Measurements from ENCODE around the gene PARP1. TPM values are rescaled to one million over a fixed set of nuclear protein-coding genes. Genes with fewer than 3 reads are reported as not detected.
A peak's percentile ranks its signal among the peaks of the same experiment; 100 is the strongest.

Gene PARP1
- total RNA-seq, 1 experiment from 2014 or later: 376 TPM

- TF ChIP-seq NFATC4 (CRISPR knock-in tag; IDR thresholded peaks at IDR 0.05) (no peak), ZNF121 (CRISPR knock-in tag; IDR thresholded peaks at IDR 0.05) (peak; percentile 91; the same call in 1 of the 2 replicates)
- no peak for DNase-seq (ENCODE audit: low spot score)
- Mint-ChIP-seq H3K36me3 (no peaks in the 10 kb centered on the region), H3K27ac (0 out of 2 replicates have a peak overlapping the region, but pooled peaks have one; percentile 29), H3K27me3 (ENCODE audit: low read depth) (no peaks in the 10 kb centered on the region), H3K4me1 (peaks cover 54% of the 10 kb centered on the region), H3K9me3 (peaks cover 12% of the 10 kb centered on the region), H3K4me3 (no peak overlapping the region)
- ChIA-PET CTCF (interaction anchor here (0.6 to 4.4 kb wide), 4 partner anchors 10 to 352 kb away, joined by 3 to 36 read pairs (median 3); no protein-coding TSS in a partner anchor), POLR2A (no interaction called here)
- ATAC-seq: 0 out of 2 replicates have a peak, but pooled peaks have one; percentile 24
Measured at GRCh38 chr1:226447932-226448665, 40.2 kb upstream of the PARP1 start.

DNA sequence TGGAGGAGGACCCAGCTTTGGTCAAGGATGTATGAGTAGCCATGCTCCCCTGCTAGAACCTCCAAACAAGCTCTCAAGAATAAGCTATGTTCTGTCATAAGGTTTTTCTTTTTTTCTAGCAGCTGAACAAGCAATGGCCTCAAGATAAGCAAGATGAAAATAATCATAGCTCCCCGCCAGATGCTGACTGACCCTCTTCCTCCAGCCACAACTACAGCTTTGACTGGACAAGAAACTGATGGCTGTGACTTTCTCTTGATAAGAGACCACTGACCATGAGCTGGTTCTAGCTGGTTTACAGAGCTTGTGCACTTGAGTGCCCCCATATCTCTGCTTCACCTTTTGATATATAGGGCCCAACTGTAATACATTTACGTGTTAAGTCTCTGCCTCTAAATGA, 38.2 kb upstream of the PARP1 start:
- Mint-ChIP-seq H3K9me3 (peaks cover 12% of the 10 kb centered on the region), H3K4me1 (peaks cover 56% of the 10 kb centered on the region), H3K27me3 (ENCODE audit: low read depth) (no peaks in the 10 kb centered on the region), H3K36me3 (no peaks in the 10 kb centered on the region), H3K4me3 (no peak overlapping the region), H3K27ac (no peak overlapping the region)
- TF ChIP-seq CTCF (IDR thresholded peaks at IDR 0.05): no peak
- TF ChIP-seq EMX1 (CRISPR knock-in tag; IDR thresholded peaks at IDR 0.05): no peak
- no peak for TF ChIP-seq ZBTB43 (CRISPR knock-in tag; IDR thresholded peaks at IDR 0.05)
- no peak for TF ChIP-seq ZNF671 (CRISPR knock-in tag; IDR thresholded peaks at IDR 0.05)
- TF ChIP-seq NFATC4 (CRISPR knock-in tag; IDR thresholded peaks at IDR 0.05): no peak
- TF ChIP-seq STAT6 (CRISPR knock-in tag; conservative IDR thresholded peaks at IDR 0.05; ENCODE audit: low read depth): no peak
- TF ChIP-seq KAT7 (CRISPR knock-in tag; IDR thresholded peaks at IDR 0.05; ENCODE audit: borderline replicate concordance): no peak
- no peak for TF ChIP-seq RORB (CRISPR knock-in tag; IDR thresholded peaks at IDR 0.05)
- TF ChIP-seq ERG (CRISPR knock-in tag; IDR thresholded peaks at IDR 0.05): no peak
- no peak for TF ChIP-seq SOX15 (CRISPR knock-in tag; IDR thresholded peaks at IDR 0.05)
- TF ChIP-seq MYBL2 (CRISPR knock-in tag; IDR thresholded peaks at IDR 0.05): no peak
- no peak for TF ChIP-seq ZNF232 (CRISPR knock-in tag; IDR thresholded peaks at IDR 0.05)
- no peak for TF ChIP-seq FOXP4 (CRISPR knock-in tag; IDR thresholded peaks at IDR 0.05)
- no peak for TF ChIP-seq GTF2I (CRISPR knock-in tag; conservative IDR thresholded peaks at IDR 0.05)
- TF ChIP-seq ATF1 (CRISPR knock-in tag; IDR thresholded peaks at IDR 0.05): no peak
- no peak for TF ChIP-seq FOXK1 (CRISPR knock-in tag; IDR thresholded peaks at IDR 0.05)
- ChIA-PET CTCF (interaction anchor here (1.4 to 4.4 kb wide), 2 partner anchors 12 to 124 kb away, joined by 7 to 36 read pairs; no protein-coding TSS in a partner anchor), POLR2A (no interaction called here)
- DNase-seq (ENCODE audit: low spot score) (no peak), ATAC-seq (no peak)

All from WTC11 (cell line).